Spleen (tissue), 7 donors: ENCODE measurements around the gene ABHD17C.

ENCODE experiments used
- POLR2AphosphoS5 ChIP-seq, 3 donors: sonication (generic); formaldehyde crosslinking; IDR thresholded peaks; one replicate each; pipeline ENCODE4 v1.5.1; 2017; ENCODE audit warnings: antibody characterized with exemption in 3 of 3
- TF ChIP-seq, protein P1 (sequence below), 11 experiments: fragments of 200-600 bp in 7 of 11; fragments of 450-650 bp in 4 of 11; sonication (generic) in 4 of 11; IDR thresholded peaks in 8 of 11; conservative IDR thresholded peaks in 3 of 11; 1 replicate in 7 of 11; 2 replicates in 4 of 11; pipeline versions ENCODE4 v1.4.0 to v1.8.0; 2016 to 2021; ENCODE audit warnings: antibody characterized with exemption in 11 of 11, inconsistent platforms in 4 of 11, mild to moderate bottlenecking in 1 of 11
- donor health status: DM: no; HTN: no; CAD: no; lungs with moderate emphysema.
- donor health status: DM: no; HTN: no; CAD: no.
- donor health status: DM: no; HTN: no; CAD: no.

DNA sequence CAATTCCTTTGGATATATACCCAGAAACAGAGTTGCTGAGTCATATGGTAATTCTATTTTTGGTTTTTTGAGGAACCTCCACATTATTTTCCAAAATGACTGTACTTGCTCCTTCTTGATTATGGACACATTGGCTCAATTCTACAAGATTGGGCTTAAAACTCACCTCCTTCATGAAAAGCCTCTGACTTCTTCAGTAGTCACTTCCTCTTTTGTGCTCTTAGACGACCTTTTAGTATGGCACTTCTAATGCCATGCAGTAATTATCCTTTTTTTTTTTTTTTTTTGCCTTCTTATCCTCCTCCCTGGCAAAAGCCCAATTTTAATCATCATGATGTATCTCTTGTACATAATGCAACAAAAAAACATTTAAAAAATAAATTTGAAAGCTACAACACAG lies 33.0 kb upstream of the ABHD17C start:
- TF ChIP-seq, protein P1, sequence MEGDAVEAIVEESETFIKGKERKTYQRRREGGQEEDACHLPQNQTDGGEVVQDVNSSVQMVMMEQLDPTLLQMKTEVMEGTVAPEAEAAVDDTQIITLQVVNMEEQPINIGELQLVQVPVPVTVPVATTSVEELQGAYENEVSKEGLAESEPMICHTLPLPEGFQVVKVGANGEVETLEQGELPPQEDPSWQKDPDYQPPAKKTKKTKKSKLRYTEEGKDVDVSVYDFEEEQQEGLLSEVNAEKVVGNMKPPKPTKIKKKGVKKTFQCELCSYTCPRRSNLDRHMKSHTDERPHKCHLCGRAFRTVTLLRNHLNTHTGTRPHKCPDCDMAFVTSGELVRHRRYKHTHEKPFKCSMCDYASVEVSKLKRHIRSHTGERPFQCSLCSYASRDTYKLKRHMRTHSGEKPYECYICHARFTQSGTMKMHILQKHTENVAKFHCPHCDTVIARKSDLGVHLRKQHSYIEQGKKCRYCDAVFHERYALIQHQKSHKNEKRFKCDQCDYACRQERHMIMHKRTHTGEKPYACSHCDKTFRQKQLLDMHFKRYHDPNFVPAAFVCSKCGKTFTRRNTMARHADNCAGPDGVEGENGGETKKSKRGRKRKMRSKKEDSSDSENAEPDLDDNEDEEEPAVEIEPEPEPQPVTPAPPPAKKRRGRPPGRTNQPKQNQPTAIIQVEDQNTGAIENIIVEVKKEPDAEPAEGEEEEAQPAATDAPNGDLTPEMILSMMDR (IDR thresholded peaks at IDR 0.05 in 8 of 11, conservative IDR thresholded peaks at IDR 0.05 in 3 of 11): no peak
- no peak for TF ChIP-seq POLR2AphosphoS5 (IDR thresholded peaks at IDR 0.05)
